Right lobe of liver (tissue), 6 donors: Measurements from ENCODE around the gene MRPS31. TPM values are rescaled to one million over a fixed set of nuclear protein-coding genes. Genes with fewer than 3 reads are reported as not detected.
"Not testable (repeated sequence)": the region's sequence is repeated elsewhere in the genome, so short reads cannot be mapped to it uniquely, and the experiment has no call there.

Source experiments
- ATAC-seq, 4 donors: fragments of 200-7000 bp; cut with Tn5 transposase; one replicate each; pipeline ENCODE4 v1.9.1; 2020; ENCODE audit warnings: mild to moderate bottlenecking in 4 of 4, moderate library complexity in 4 of 4
- DNase-seq, 3 donors: peaks; one replicate each; pipeline ENCODE4 v3.0.0-alpha.2; 2020
- H3K27ac ChIP-seq, 3 donors: fragments of 200-600 bp; one replicate each; pipeline ENCODE4 v1.8.0; 2022
- H3K27me3 ChIP-seq, 2 donors: fragments of 200-600 bp; one replicate each; pipeline ENCODE4 v1.8.0; 2022
- H3K36me3 ChIP-seq, 4 donors: fragments of 200-600 bp; sonication (generic) in 1 of 4; one replicate each; pipeline versions ENCODE4 v1.5.1 to v1.8.0; 2017 to 2022; ENCODE audit warnings: control low read depth in 1 of 4
- H3K4me1 ChIP-seq, 4 donors: fragments of 200-600 bp; sonication (generic) in 1 of 4; one replicate each; pipeline versions ENCODE4 v1.5.1 to v1.8.0; 2017 to 2022; ENCODE audit warnings: control low read depth in 1 of 4
- H3K4me3 ChIP-seq, 3 donors: fragments of 200-600 bp; one replicate each; pipeline ENCODE4 v1.8.0; 2022
- H3K9me3 ChIP-seq, 4 donors: fragments of 200-600 bp; sonication (generic) in 1 of 4; one replicate each; pipeline versions ENCODE4 v1.5.1 to v1.8.0; 2017 to 2022; ENCODE audit warnings: control low read depth in 1 of 4
- POLR2A ChIP-seq: fragments of 450-650 bp; IDR thresholded peaks from one replicate; pipeline ENCODE4 v1.6.1; 2017; ENCODE audit warnings: antibody characterized with exemption, mild to moderate bottlenecking
- WGBS: methylation state at CpG from one replicate; pipeline ENCODE4 v1.1.6; 2018; ENCODE audit warnings: low coverage, low lambda C conversion rate; ENCODE audit not compliant: insufficient coverage; ENCODE audit errors: missing lambda C conversion rate; 5-methylcytosine and 5-hydroxymethylcytosine counted together
- intact Hi-C, 2 donors: fragments of 100-400 bp; cut with DNase I; formaldehyde crosslinking; loops; one replicate each; pipeline versions ENCODE4 v1.11.2 to v1.14.1; 2022
- total RNA-seq, 6 experiments: library from RNA; depleted of rRNA in 2 of 6; stranded (reverse); fragments of >200 nt in 2 of 6; fragmentation: NEBNext Ultra II Directional in 3 of 6; extraction: Animal tissue kit (Norgen Biotek cat#: 25700) in 3 of 6; gene quantifications; one replicate each; pipeline versions ENCODE4 v1.1.0 to v1.2.4, GENCODE V29; 2016 to 2023
- TF ChIP-seq, protein P1 (sequence below), 4 donors: fragments of 200-600 bp in 3 of 4; fragments of 450-650 bp in 1 of 4; IDR thresholded peaks; one replicate each; pipeline versions ENCODE4 v1.5.1 to v1.8.0; 2016 to 2022; ENCODE audit warnings: antibody characterized with exemption in 4 of 4, mild to moderate bottlenecking in 2 of 4
- donor health status: DM: no; HTN: yes; CAD: no.
- donor health status: DM: no; HTN: no; CAD: no.
- donor health status: DM: no; HTN: no; CAD: no.
- donor health status: DM: no; HTN: yes; CAD: no.
- donor health status: DM: no; HTN: yes; CAD: no.

Gene MRPS31
- total RNA-seq, 6 experiments from 2014 or later, result 13.6 to 24.3 (median 20.0) TPM

DNA sequence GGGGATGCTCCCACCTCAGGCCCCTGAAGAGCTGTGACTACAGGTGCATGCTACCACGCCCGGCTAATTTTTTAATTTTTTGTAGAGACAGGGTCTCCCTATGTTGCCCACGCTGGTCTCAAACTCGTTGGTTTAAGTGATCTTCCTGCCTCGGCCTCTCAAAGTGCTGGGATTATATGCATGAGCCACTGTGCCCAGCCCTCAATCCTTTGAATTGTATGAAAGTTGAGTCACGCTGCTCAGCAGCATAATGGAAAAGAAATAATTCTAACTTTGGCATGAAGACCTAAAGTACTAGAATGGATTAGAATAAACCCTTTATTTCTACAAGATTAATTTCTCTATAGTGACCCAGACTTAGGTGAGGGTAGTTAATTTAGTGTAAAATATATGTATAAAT is 42.4 kb downstream of the MRPS31 start:
- WGBS, result 97% methylated on average over 6 of the region's 6 CpGs
- no peaks in the 10 kb centered on the region for H3K4me1 ChIP-seq

DNA sequence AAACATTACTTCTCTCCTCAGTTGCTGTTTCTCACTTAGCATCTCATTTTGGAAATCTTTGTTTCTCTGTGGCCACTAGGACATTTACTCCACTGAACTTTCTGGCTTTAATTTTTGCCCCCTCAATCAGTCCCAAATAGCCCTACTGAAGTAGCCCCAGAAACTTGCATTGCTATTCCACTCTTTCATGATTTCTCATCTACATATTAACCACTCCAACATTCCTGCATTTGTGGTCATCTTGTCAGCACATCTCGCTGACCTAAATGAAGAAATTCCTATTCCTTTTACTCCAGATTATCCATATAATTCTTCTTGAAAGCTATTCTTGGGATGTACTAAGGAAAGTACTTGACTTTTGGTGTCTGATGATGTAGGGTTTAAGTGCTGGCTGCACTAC is 56.6 kb downstream of the MRPS31 start:
- H3K4me3 ChIP-seq, intact Hi-C loops: not testable (repeated sequence)
- WGBS, result no CpG with 5 or more reads among the region's 1 CpG

More for the DNA sequence above, 42.4 kb downstream of the MRPS31 start:
- no peak overlapping the region for H3K4me3 ChIP-seq
- no peak overlapping the region for H3K27ac ChIP-seq
- H3K27me3 ChIP-seq, result no peaks in the 10 kb centered on the region
- ATAC-seq, result no peak
- peaks cover 0 to 24% (median 2%) of the 10 kb centered on the region in 4 donors for H3K36me3 ChIP-seq
- no peak for DNase-seq
- TF ChIP-seq, protein P1, sequence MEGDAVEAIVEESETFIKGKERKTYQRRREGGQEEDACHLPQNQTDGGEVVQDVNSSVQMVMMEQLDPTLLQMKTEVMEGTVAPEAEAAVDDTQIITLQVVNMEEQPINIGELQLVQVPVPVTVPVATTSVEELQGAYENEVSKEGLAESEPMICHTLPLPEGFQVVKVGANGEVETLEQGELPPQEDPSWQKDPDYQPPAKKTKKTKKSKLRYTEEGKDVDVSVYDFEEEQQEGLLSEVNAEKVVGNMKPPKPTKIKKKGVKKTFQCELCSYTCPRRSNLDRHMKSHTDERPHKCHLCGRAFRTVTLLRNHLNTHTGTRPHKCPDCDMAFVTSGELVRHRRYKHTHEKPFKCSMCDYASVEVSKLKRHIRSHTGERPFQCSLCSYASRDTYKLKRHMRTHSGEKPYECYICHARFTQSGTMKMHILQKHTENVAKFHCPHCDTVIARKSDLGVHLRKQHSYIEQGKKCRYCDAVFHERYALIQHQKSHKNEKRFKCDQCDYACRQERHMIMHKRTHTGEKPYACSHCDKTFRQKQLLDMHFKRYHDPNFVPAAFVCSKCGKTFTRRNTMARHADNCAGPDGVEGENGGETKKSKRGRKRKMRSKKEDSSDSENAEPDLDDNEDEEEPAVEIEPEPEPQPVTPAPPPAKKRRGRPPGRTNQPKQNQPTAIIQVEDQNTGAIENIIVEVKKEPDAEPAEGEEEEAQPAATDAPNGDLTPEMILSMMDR (IDR thresholded peaks at IDR 0.05), result no peak
- no peak for TF ChIP-seq POLR2A
- intact Hi-C loops, result no loop called here
- no peaks in the 10 kb centered on the region for H3K9me3 ChIP-seq

DNA sequence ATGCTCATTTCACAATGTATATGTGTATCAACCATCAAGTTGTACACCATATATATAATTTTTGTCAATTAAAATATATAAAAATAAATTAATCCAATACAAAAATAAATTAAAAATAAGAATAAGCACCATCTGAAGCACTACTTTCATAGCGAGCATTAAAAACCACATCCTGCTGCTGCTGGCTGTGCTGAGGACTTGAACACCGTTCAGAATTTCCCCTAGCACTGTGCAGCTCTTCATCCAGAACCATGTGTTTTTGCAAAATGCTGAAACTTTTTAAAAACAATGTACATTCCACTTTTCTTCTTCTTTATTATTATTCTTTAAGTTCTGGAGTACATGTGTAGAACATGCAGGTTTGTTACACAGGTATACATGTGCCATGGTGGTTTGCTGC is 64.6 kb downstream of the MRPS31 start:
- DNase-seq (no peak), ATAC-seq (no peak)
- 72% methylated on average over 2 of the region's 2 CpGs for WGBS
- Histone ChIP-seq H3K9me3 (no peaks in the 10 kb centered on the region), H3K36me3 (no peaks in the 10 kb centered on the region), H3K4me3 (no peak overlapping the region), H3K27ac (no peak overlapping the region), H3K4me1 (no peaks in the 10 kb centered on the region), H3K27me3 (no peaks in the 10 kb centered on the region)
- intact Hi-C loops, result no loop called here
- TF ChIP-seq POLR2A, result no peak
- TF ChIP-seq, protein P1 (IDR thresholded peaks at IDR 0.05), result no peak

More for the DNA sequence above, 56.6 kb downstream of the MRPS31 start:
- not testable (repeated sequence) for DNase-seq, H3K27me3 ChIP-seq, ATAC-seq, H3K27ac ChIP-seq, H3K36me3 ChIP-seq, H3K9me3 ChIP-seq, H3K4me1 ChIP-seq

DNA sequence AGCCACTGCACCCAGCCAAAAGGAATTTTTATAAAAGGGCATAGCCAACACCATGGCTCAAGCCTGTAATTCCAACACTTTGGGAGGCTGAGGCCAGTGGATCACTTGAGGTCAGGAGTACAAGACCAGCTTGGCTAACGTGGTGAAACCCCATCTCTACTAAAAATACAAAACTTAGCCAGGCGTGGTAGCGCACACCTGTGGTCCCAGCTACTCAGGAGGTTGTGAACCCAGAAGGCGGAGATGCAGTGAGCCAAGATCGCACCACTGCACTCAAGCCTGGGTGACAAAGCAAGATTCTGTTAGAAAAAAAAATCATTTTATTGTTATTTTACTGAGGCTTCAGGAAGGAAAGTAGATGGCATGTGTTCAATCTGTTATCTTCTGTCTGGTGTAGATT is 73.3 kb downstream of the MRPS31 start:
- TF ChIP-seq, protein P1 (IDR thresholded peaks at IDR 0.05), result no peak
- TF ChIP-seq POLR2A, result no peak
- no peaks in the 10 kb centered on the region for H3K36me3 ChIP-seq
- no peaks in the 10 kb centered on the region for H3K4me1 ChIP-seq
- no peak overlapping the region for H3K4me3 ChIP-seq
- no peaks in the 10 kb centered on the region for H3K27me3 ChIP-seq
- ATAC-seq, result no peak
- no CpG with 5 or more reads among the region's 5 CpGs for WGBS
- intact Hi-C loops, result no loop called here
- DNase-seq, result no peak
- H3K27ac ChIP-seq, result no peak overlapping the region
- no peaks in the 10 kb centered on the region for H3K9me3 ChIP-seq

DNA sequence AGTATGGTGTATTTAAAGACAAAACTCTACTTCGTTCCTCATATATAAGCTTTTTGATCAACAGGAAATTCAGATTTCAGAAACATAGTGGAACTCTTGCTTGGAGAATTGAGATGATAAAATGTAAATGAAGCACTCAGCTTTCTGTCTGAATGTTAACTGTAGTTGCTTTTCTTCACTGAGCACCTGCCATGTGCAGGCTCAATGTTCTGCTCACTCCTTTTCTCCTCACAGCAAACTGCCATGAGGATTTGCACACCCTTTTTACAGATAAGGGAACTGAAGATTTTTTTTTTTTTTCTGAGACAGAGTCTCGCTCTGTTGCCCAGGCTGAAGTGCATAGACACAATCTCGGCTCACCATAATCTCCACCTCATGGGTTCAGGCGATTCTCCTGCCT is 76.6 kb downstream of the MRPS31 start:
- H3K9me3 ChIP-seq, result no peaks in the 10 kb centered on the region
- ATAC-seq (no peak), DNase-seq (no peak)
- TF ChIP-seq POLR2A, result no peak
- TF ChIP-seq, protein P1 (IDR thresholded peaks at IDR 0.05), result no peak
- intact Hi-C loops, result no loop called here
- H3K36me3 ChIP-seq, result no peaks in the 10 kb centered on the region
- no peaks in the 10 kb centered on the region for H3K4me1 ChIP-seq
- no peak overlapping the region for H3K4me3 ChIP-seq
- no peak overlapping the region for H3K27ac ChIP-seq
- WGBS, result 88% methylated on average over 4 of the region's 4 CpGs
- no peaks in the 10 kb centered on the region for H3K27me3 ChIP-seq
